ENCODE measurements around the gene ESYT1.
A peak's percentile ranks its signal among the peaks of the same experiment; 100 is the strongest.

DNA sequence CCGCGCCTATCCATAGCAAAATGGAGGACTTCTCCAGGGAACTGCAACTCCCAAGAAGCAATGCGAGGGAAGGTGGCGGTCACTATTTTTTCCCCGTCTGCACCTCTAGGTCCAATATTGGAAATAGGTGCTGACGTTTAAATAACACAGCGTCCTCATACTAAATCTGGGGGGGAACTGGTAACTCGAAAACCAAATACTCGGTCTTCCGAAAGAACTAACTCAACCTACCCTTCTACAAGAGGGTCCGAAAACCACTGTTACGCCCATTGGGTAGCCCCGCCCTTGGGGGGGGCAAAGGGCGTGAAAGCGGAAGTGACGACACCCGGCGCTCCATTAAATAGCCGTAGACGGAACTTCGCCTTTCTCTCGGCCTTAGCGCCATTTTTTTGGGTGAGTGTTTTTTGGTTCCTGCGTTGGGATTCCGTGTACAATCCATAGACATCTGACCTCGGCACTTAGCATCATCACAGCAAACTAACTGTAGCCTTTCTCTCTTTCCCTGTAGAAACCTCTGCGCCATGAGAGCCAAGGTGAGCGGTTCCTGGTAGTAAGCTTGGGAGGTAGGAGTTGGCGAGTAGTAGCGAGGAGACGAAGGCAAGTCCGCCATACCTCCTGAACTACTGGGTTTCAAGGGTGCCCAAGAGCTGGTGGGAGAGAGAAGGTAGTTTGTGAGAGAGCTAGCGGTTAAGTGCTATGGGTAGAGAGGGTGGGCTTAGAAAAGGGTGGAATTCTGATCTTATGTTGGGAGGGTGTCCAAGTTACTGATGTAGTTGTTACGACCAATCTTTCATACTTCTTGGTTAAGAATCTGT, 11.6 kb upstream of the ESYT1 start, which contains the start of gene RPL41:
- TF ChIP-seq TAF1 (IDR thresholded peaks at IDR 0.05; ENCODE audit: borderline replicate concordance, insufficient read depth, low read length) (peak; percentile 99), SIN3A (IDR thresholded peaks at IDR 0.05; ENCODE audit: borderline replicate concordance, insufficient read depth, low read length) (0 out of 2 replicates have a peak, but pooled peaks have one; percentile 18), POLR2AphosphoS5 (IDR thresholded peaks at IDR 0.05; ENCODE audit: low read depth, low read length) (peak; percentile 100)
- TF ChIP-seq, protein P1, sequence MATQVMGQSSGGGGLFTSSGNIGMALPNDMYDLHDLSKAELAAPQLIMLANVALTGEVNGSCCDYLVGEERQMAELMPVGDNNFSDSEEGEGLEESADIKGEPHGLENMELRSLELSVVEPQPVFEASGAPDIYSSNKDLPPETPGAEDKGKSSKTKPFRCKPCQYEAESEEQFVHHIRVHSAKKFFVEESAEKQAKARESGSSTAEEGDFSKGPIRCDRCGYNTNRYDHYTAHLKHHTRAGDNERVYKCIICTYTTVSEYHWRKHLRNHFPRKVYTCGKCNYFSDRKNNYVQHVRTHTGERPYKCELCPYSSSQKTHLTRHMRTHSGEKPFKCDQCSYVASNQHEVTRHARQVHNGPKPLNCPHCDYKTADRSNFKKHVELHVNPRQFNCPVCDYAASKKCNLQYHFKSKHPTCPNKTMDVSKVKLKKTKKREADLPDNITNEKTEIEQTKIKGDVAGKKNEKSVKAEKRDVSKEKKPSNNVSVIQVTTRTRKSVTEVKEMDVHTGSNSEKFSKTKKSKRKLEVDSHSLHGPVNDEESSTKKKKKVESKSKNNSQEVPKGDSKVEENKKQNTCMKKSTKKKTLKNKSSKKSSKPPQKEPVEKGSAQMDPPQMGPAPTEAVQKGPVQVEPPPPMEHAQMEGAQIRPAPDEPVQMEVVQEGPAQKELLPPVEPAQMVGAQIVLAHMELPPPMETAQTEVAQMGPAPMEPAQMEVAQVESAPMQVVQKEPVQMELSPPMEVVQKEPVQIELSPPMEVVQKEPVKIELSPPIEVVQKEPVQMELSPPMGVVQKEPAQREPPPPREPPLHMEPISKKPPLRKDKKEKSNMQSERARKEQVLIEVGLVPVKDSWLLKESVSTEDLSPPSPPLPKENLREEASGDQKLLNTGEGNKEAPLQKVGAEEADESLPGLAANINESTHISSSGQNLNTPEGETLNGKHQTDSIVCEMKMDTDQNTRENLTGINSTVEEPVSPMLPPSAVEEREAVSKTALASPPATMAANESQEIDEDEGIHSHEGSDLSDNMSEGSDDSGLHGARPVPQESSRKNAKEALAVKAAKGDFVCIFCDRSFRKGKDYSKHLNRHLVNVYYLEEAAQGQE (IDR thresholded peaks at IDR 0.05; ENCODE audit: insufficient read depth in 1 of 2, low read depth in 2 of 2, low read length in 2 of 2), result peak in 1 of 2 experiments; percentile 69; a peak in 2 of 4 replicates

All from PFSK-1 (cell line).